ENCODE results near the gene PALLD. TPM values are rescaled to one million over a fixed set of nuclear protein-coding genes. Genes with fewer than 3 reads are reported as not detected.

Gene PALLD
- total RNA-seq, 1 experiment from 2014 or later, result 18.3 TPM

DNA sequence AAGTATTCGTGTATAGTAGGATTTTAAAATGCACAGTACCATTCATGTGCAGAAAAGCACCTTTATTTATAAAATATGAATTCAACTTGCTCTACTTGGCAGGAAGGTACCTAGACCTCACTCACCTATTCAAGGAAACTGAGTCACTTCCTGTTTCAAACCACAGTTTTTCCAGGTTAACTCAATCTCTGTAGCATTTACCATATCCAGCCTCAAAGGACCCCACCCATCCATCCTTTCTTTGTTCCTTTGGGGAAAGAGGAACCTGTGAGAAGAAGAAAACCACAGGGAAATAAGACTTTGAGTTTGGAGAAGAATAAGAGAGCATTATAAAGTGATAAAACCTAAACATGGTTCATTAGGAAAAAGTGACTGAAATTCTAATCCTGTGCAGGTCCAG lies 262.5 kb downstream of the PALLD start:
- no peak for DNase-seq
- no peak overlapping the region for H2BK15ac ChIP-seq (ENCODE audit: low read depth, low read length)
- no peaks in the 10 kb centered on the region for H3K23me2 ChIP-seq (ENCODE audit: insufficient read length, low read depth, low read length, poor library complexity, severe bottlenecking)
- Mint-ChIP-seq H3K27me3 (ENCODE audit: low read depth) (no peaks in the 10 kb centered on the region; the same call in 1 of the 2 replicates), H3K9me3 (no peaks in the 10 kb centered on the region; a peak in 2 of 5 replicates), H3K27ac (no peak overlapping the region), H3K4me1 (no peaks in the 10 kb centered on the region), H3K4me3 (no peak overlapping the region), H3K36me3 (ENCODE audit: insufficient read depth in 1 of 3, low read depth in 3 of 3) (no peaks in the 10 kb centered on the region)
- H2BK20ac ChIP-seq (ENCODE audit: low read depth, low read length, poor library complexity, severe bottlenecking), result no peak overlapping the region
- H3K27me3 ChIP-seq (ENCODE audit: insufficient read depth, low read length), result no peaks in the 10 kb centered on the region
- H3K9ac ChIP-seq (ENCODE audit: extremely low read depth, insufficient read length, low read length), result no peak overlapping the region
- no peaks in the 10 kb centered on the region for H3K79me1 ChIP-seq (ENCODE audit: insufficient read depth, low read depth, low read length, poor library complexity, severe bottlenecking)
- WGBS (ENCODE audit: extremely low coverage, insufficient read length, low lambda C conversion rate), result no CpG with 5 or more reads among the region's 1 CpG
- H3K56ac ChIP-seq (ENCODE audit: insufficient read length, low read depth, low read length), result no peak overlapping the region
- H2BK12ac ChIP-seq (ENCODE audit: insufficient read length, low read depth, low read length), result no peak overlapping the region
- no peak overlapping the region for H3K18ac ChIP-seq (ENCODE audit: insufficient read length, low read depth, low read length)
- no peaks in the 10 kb centered on the region for H3K79me2 ChIP-seq (ENCODE audit: insufficient read depth, low read length)
- TF ChIP-seq, protein P1, sequence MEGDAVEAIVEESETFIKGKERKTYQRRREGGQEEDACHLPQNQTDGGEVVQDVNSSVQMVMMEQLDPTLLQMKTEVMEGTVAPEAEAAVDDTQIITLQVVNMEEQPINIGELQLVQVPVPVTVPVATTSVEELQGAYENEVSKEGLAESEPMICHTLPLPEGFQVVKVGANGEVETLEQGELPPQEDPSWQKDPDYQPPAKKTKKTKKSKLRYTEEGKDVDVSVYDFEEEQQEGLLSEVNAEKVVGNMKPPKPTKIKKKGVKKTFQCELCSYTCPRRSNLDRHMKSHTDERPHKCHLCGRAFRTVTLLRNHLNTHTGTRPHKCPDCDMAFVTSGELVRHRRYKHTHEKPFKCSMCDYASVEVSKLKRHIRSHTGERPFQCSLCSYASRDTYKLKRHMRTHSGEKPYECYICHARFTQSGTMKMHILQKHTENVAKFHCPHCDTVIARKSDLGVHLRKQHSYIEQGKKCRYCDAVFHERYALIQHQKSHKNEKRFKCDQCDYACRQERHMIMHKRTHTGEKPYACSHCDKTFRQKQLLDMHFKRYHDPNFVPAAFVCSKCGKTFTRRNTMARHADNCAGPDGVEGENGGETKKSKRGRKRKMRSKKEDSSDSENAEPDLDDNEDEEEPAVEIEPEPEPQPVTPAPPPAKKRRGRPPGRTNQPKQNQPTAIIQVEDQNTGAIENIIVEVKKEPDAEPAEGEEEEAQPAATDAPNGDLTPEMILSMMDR (conservative IDR thresholded peaks at IDR 0.05), result no peak
- no peak overlapping the region for H3K27ac ChIP-seq (ENCODE audit: insufficient read length, low read depth, low read length)
- H4K5ac ChIP-seq (ENCODE audit: insufficient read length, low read depth, low read length), result no peak overlapping the region
- H3K4ac ChIP-seq (ENCODE audit: low read depth, low read length), result no peak overlapping the region
- H2BK120ac ChIP-seq (ENCODE audit: low read depth, low read length, poor library complexity, severe bottlenecking), result no peak overlapping the region
- no peak overlapping the region for H2AK5ac ChIP-seq (ENCODE audit: insufficient read length, low read length)
- H4K91ac ChIP-seq (ENCODE audit: insufficient read length, low read depth, low read length), result no peak overlapping the region
- no peak overlapping the region for H2AFZ ChIP-seq (ENCODE audit: low read length)
- H3K9me3 ChIP-seq (ENCODE audit: control insufficient read depth, low read depth, low read length), result no peaks in the 10 kb centered on the region
- no peak overlapping the region for H2BK5ac ChIP-seq (ENCODE audit: insufficient read length, low read length)
- no peak overlapping the region for H3K23ac ChIP-seq (ENCODE audit: insufficient read length, low read depth, low read length)
- H3K4me2 ChIP-seq (ENCODE audit: insufficient read depth, insufficient read length, low read length), result no peak overlapping the region
- H4K8ac ChIP-seq (replicated peaks; ENCODE audit: insufficient read length, low read depth, low read length), result no peak overlapping the region
- H4K20me1 ChIP-seq (ENCODE audit: control insufficient read depth, insufficient read depth, insufficient read length), result no peaks in the 10 kb centered on the region
- H3K14ac ChIP-seq (ENCODE audit: insufficient read depth, low read length), result no peak overlapping the region
- H3K4me1 ChIP-seq (ENCODE audit: insufficient read depth, low read length), result no peaks in the 10 kb centered on the region
- H3T11ph ChIP-seq (ENCODE audit: low read length), result no peak overlapping the region

Measured in H9 (cell line).